ENCODE measurements around the gene ZBTB20. TPM values are rescaled to one million over a fixed set of nuclear protein-coding genes. Genes with fewer than 3 reads are reported as not detected.
"Not testable (repeated sequence)": the region's sequence is repeated elsewhere in the genome, so short reads cannot be mapped to it uniquely, and the experiment has no call there.

The ZBTB20 gene
- total RNA-seq, 6 donors from 2014 or later, result 40.0 to 150 (median 65.8) TPM

DNA sequence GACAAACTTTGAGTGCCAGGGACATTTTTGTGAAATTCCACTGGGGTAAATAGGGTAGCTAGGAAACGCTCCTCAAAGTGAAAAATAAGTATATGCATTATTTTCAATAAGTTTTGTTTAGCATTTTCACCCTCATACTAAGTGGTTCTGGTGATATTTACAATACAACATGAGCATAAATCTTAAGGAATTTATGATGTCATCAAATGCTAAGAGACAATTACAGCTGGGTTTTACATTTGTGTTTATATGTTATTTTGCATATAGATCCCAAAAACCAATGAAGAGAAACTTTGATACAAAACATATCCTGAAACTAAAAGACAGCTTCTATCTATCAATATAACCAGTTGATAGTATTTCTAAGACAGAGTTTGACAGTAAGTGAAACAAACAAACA is 323.1 kb downstream of the ZBTB20 start:
- WGBS, 2 donors, result 84 to 93% methylated on average over 1 of the region's 1 CpG
- ATAC-seq (ENCODE audit: low FRiP score in 2 of 2) (no peak), DNase-seq (no peak)
- H3K27ac ChIP-seq, result no peak overlapping the region
- H3K36me3 ChIP-seq, result no peaks in the 10 kb centered on the region
- TF ChIP-seq POLR2AphosphoS5 (IDR thresholded peaks at IDR 0.05) (no peak), EP300 (IDR thresholded peaks at IDR 0.05) (no peak), POLR2A (IDR thresholded peaks at IDR 0.05) (no peak)
- TF ChIP-seq, protein P1, sequence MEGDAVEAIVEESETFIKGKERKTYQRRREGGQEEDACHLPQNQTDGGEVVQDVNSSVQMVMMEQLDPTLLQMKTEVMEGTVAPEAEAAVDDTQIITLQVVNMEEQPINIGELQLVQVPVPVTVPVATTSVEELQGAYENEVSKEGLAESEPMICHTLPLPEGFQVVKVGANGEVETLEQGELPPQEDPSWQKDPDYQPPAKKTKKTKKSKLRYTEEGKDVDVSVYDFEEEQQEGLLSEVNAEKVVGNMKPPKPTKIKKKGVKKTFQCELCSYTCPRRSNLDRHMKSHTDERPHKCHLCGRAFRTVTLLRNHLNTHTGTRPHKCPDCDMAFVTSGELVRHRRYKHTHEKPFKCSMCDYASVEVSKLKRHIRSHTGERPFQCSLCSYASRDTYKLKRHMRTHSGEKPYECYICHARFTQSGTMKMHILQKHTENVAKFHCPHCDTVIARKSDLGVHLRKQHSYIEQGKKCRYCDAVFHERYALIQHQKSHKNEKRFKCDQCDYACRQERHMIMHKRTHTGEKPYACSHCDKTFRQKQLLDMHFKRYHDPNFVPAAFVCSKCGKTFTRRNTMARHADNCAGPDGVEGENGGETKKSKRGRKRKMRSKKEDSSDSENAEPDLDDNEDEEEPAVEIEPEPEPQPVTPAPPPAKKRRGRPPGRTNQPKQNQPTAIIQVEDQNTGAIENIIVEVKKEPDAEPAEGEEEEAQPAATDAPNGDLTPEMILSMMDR (IDR thresholded peaks at IDR 0.05), result no peak
- H3K27me3 ChIP-seq, result no peaks in the 10 kb centered on the region
- H3K4me1 ChIP-seq, result no peaks in the 10 kb centered on the region
- no peak overlapping the region for H3K4me3 ChIP-seq
- H3K9me3 ChIP-seq, result no peaks in the 10 kb centered on the region

DNA sequence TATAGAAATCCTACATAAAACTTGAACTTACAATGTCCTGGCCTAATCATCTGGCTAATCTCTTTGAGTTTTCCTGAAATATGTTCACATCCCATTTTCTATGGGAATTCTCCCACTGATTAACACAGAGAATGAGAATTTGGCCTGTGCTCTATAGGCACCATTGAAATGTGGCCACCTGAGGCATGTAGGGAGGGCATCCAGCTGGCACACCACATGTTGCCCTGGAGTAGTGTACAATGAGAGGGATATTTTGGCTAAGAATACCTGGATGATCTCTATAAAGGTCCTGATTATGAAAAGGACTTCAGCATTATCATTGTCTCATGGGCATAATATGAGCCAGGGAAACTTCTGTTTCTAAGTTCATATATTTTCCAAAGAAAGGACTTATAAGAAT is 324.0 kb downstream of the ZBTB20 start:
- Histone ChIP-seq H3K36me3 (no peaks in the 10 kb centered on the region), H3K4me1 (no peaks in the 10 kb centered on the region), H3K9me3 (no peaks in the 10 kb centered on the region), H3K27ac (no peak overlapping the region), H3K4me3 (no peak overlapping the region), H3K27me3 (no peaks in the 10 kb centered on the region)
- DNase-seq, result no peak
- ATAC-seq (ENCODE audit: low FRiP score in 2 of 2), result no peak
- no peak for TF ChIP-seq POLR2A (IDR thresholded peaks at IDR 0.05)
- TF ChIP-seq EP300 (IDR thresholded peaks at IDR 0.05), result no peak
- no peak for TF ChIP-seq POLR2AphosphoS5 (IDR thresholded peaks at IDR 0.05)

DNA sequence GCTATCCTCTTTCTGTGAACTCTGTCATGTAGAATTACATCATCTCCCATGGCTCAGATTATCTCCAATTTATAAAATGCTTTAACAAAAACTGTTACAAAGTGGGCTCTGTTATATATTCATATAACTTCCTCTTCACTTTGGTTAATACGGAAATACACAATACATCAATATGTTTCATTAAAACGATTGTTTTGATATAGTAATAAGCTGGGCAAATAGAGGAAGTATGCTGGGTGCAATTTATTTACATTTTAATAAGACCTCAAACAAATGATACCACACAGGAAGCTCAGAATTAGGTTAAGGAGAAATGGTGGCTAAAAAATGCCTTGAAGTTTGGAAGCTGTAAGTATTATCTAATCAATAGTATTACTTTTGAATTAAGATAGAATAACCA is 331.0 kb downstream of the ZBTB20 start:
- no peak overlapping the region for H3K27ac ChIP-seq
- no peaks in the 10 kb centered on the region for H3K9me3 ChIP-seq
- H3K27me3 ChIP-seq, result no peaks in the 10 kb centered on the region
- no peaks in the 10 kb centered on the region for H3K4me1 ChIP-seq
- TF ChIP-seq POLR2A (IDR thresholded peaks at IDR 0.05) (no peak), EP300 (IDR thresholded peaks at IDR 0.05) (no peak), POLR2AphosphoS5 (IDR thresholded peaks at IDR 0.05) (no peak)
- TF ChIP-seq, protein P1 (IDR thresholded peaks at IDR 0.05), result no peak
- no peak for ATAC-seq (ENCODE audit: low FRiP score in 2 of 2)
- H3K36me3 ChIP-seq, result no peaks in the 10 kb centered on the region
- no peak for DNase-seq
- H3K4me3 ChIP-seq, result no peak overlapping the region
- 37 to 49% methylated on average over 2 of the region's 2 CpGs for whole genome bisulfite sequencing, 2 donors

DNA sequence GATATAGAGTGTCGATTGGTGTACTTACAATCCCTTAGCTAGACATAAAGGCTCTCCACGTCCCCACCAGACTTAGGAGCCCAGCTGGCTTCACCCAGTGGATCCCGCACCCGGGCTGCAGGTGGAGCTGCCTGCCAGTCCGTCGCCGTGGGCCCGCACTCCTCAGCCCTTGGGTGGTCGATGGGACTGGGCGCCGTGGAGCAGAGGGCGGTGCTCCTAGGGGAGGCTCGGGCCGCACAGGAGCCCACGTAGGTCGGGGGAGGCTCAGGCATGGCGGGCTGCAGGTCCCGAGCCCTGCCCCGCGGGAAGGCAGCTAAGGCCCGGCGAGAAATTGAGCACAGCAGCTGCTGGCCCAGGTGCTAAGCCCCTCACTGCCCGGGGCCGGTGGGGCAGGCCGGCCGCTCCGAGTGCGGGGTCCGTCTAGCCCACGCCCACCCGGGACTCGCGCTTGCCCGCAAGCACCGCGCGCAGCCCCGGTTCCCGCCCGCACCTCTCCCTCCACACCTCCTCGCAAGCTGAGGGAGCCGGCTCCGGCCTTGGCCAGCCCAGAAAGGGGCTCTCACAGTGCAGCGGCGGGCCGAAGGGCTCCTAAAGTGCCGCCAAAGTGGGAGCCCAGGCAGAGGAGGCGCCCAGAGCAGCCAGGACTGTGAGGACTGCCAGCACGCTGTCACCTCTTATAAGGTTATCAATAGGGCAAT is 334.4 kb downstream of the ZBTB20 start:
- not testable (repeated sequence) for H3K9me3 ChIP-seq; ATAC-seq (ENCODE audit: low FRiP score in 2 of 2); H3K27me3 ChIP-seq; H3K36me3 ChIP-seq; H3K4me1 ChIP-seq; H3K4me3 ChIP-seq; H3K27ac ChIP-seq
- 94 to 98% methylated on average over 6 to 47 of the region's 49 CpGs for WGBS, 2 donors
- DNase-seq, result peak in 1 of 2 donors; percentile 71

DNA sequence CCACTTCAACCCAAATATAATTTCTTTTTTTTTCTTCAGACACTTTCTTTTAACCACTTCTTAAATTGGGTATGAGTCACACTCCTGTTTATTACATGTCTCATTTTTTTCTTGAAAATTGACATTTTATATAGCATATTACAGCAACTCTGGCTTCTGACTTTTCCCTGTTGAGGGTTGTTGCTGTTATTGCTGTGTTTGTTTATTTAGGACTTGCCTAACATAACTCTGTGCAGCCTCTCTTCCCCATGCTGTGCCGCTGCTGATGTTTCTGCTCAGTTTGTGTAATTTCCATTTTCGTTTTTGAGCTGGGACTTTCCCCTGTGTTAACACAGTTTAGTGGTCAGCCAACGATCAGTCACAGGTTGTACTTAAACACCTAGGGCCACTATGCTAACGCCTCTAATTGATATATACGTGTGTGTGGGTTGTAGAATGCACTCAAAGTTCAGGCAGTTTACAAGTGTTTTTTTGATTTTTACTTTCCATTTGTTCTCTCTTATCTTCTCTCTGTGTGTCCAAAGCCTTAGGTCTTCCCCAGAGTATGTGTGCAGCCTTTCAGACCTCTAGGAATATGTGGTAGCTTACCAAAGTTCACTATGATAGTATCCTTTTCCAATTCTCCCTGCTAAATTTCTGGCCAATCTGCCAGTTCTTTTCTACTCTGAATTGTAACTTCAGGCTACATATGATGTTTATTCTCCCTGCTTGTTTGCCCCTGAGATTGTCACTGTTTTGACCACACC is 337.2 kb downstream of the ZBTB20 start:
- no peak overlapping the region for H3K27ac ChIP-seq
- 52 to 69% methylated on average over 5 of the region's 5 CpGs for WGBS, 2 donors
- no peaks in the 10 kb centered on the region for H3K27me3 ChIP-seq
- no peaks in the 10 kb centered on the region for H3K4me1 ChIP-seq
- peaks cover 0 to 3% (median 0%) of the 10 kb centered on the region in 4 donors for H3K9me3 ChIP-seq
- ATAC-seq (ENCODE audit: low FRiP score in 2 of 2) (no peak), DNase-seq (no peak)
- no peak overlapping the region for H3K4me3 ChIP-seq
- TF ChIP-seq EP300 (IDR thresholded peaks at IDR 0.05), result no peak
- TF ChIP-seq, protein P1 (IDR thresholded peaks at IDR 0.05), result no peak
- TF ChIP-seq POLR2A (IDR thresholded peaks at IDR 0.05), result no peak
- no peaks in the 10 kb centered on the region for H3K36me3 ChIP-seq
